Activated CD4-positive, alpha-beta T cell treated with anti-CD3 and anti-CD28 coated beads, Interleukin-2, amount 50 U/mL, for 1 hour (primary cell): ENCODE results near the gene AARS2.
"Not testable (repeated sequence)": the region's sequence is repeated elsewhere in the genome, so short reads cannot be mapped to it uniquely, and the experiment has no call there.

Experiments used
- DNase-seq: peaks from one replicate; pipeline ENCODE4 v3.0.0-alpha.2; 2020

The AARS2 gene

DNA sequence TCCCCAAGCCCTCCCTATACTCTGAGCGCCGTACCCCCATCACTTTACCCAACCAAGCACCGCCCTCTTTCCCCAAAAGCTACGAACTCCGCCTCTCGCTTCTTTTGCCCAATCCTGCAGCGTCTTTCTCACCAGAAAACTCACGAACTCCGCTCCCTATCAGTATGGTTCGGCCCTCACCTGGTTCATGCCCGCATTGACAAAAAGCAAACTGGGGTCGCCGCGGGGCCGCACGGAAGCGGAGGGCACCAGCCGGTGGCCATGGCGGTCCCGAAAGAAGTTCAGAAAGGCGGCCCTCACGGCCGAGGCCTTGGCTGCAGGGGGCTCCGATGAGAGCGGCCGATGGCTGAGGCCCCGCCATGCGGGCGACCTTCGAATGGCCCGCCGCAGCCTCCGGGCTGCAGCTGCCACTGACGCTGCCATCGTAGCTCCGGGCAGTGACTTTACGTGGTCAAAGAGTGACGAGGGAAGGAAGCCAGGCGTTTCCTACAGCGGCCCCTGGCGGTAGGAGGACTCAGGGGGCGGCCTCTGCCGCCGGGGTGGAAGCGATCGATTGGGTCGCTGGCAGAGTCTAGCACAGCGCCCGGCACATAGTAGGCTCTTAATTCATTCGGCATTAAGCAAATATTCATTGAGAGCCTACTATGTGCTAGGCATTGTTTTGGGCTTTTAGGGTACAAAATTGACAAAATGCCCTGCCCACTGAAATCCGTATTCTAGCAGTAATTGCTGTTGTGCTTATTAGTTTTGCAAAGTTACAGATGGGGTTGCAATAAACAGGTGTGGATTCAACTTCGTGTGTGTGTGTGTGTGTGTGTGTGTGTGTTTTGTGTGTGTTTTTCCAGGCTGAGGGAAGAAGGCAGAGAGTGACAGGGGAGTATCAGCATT is at the start of gene AARS2:
Gene AARS2, minus strand, starts transcription at position 447 of the 888 bp plus-strand sequence. Its CDS starts 24 bp downstream, at position 423.
- peak; percentile 94 for DNase-seq

- DNase-seq, result no peak
Observed at GRCh38 chr6:44361947-44362346, 48.8 kb upstream of the AARS2 start.

DNA sequence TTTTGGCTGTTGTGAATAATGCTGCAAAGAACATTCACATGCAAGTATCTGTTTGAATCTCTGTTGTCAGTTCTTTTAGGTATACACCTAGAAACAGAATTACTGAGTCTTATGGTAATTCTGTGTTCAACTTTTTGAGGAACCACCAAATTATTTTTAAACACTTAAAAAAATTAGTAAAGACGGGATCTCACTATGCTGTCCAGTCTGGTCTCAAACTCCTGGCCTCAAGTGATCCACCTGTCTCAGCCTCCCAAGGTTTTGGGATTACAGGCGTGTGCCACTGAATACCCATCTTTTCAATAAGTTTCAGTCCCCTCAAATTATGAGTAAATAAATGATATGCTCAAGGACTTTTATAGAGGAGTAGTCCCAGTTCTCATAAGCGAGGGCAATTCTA is 46.8 kb upstream of the AARS2 start:
- no peak for DNase-seq

- DNase-seq, result no peak
Observed at GRCh38 chr6:44356487-44356886, 43.3 kb upstream of the AARS2 start.

DNA sequence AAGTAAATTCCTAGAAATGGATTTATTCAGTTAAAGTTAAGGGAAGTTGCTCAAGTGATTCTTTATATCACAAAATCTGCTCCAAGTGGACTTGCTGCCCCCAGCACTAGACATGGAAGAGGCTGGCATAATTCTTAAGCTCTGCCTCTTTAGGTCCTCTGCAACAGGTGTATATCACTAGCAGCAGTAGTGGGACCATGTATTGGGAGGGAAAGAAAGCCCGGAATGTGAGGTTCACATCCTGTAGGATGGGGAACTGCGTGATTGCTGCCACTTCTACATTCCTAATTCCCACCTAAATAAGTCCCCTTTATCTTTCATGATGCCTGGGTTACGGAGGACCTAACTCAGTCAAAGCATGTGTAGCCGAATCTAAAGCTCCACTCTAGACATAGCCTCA is 42.5 kb upstream of the AARS2 start:
- no peak for DNase-seq

DNA sequence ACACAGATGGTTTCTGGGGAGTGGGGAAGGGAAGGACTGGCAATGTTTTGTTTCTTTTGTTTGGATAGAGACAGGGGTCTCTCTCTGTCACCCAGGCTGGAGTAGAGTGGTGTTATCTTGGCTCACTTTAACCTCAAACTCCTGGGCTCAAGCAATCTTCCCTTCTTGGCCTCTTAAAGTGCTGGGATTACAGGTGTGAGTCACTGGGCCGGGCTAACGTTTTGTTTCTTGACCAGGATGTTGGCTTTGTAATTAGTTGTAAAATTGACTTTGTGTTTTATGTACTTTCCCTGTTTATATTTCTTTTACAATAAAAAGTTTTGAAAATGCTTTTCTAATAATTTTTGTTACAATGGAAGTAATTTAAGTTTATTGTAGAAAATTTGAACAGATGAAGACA is 40.2 kb upstream of the AARS2 start:
- no peak for DNase-seq

GRCh38 chr6:44352259-44352658 is 39.1 kb upstream of the AARS2 start:
- DNase-seq, result no peak

GRCh38 chr6:44350650-44350994 is 37.5 kb upstream of the AARS2 start:
- not testable (repeated sequence) for DNase-seq

DNA sequence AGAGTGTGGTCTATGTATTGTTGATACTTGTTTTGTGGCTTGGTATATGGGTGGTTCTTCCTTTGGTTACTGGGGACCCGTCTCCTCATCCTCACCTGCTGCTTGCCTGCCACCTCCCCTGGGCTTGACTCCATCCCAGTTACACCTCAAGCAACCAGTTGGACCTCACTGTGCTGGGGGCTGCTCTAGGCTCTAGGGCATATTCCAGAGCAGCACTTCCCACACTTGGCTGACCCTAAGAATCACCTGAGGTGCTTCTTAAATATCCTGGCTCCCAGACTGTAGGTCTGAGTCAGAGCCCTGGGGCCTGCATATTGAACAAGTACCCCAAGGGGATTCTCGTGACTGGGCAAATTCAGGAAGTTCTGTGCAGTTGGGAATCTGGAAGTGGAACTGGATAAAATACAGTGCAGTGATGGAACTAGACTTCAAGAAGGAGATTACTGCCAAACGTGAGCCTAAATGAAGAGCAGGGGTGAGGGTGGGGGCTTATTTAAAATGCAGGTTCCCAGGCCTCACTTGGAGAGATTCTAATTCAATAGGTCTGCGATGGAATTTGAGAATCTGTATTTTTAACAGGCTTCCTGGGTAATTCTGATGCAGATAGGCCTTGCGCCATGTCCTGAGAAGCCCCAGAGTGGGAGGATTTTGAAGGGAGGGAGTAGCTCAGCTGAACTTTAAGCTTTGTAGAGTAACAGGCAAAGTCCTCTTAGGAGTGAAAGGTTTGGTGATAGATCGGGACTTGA is 36.9 kb upstream of the AARS2 start:
- no peak for DNase-seq

DNA sequence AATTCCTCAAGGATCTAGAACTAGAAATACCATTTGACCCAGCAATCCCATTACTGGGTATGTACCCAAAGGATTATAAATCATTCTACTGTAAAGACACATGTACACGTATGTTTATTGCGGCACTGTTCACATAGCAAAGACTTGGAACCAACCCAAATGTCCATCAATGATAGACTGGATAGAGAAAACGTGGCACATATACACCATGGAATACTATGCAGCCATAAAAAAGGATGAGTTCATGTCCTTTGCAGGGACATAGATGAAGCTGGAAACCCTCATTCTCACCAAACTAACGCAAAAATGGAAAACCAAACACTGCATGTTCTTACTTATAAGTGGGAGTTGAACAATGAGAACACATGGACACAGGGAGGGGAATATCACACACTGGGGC is 33.7 kb upstream of the AARS2 start:
- DNase-seq, result not testable (repeated sequence)

DNA sequence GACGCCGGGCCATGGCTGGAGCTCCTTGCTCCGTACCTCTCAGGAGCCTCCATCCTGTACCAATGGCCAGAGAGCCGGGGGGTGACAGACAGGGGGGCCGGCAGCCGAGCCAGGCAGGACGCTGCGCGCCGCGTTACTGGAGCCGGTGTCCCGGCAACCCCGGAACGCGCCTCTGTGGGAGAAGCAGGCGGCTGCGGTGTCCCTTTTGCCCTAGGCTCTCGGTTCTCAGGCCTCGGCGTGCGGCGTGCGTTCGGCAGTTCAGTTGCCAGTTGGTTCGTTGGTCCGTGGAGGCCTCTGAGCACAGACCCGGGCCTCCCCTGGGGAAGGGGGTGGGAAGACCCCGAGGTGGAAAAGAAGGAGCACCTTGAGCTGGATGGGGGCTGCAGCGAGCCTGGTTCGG is 29.3 kb upstream of the AARS2 start, which contains the start of gene SPATS1:
Gene SPATS1, plus strand, starts transcription at position 162 of the 400 bp plus-strand sequence. CDS start 446 bp downstream, outside the sequence.
- no peak for DNase-seq

GRCh38 chr6:44342052-44342451 is 28.9 kb upstream of the AARS2 start:
- DNase-seq, result no peak

DNA sequence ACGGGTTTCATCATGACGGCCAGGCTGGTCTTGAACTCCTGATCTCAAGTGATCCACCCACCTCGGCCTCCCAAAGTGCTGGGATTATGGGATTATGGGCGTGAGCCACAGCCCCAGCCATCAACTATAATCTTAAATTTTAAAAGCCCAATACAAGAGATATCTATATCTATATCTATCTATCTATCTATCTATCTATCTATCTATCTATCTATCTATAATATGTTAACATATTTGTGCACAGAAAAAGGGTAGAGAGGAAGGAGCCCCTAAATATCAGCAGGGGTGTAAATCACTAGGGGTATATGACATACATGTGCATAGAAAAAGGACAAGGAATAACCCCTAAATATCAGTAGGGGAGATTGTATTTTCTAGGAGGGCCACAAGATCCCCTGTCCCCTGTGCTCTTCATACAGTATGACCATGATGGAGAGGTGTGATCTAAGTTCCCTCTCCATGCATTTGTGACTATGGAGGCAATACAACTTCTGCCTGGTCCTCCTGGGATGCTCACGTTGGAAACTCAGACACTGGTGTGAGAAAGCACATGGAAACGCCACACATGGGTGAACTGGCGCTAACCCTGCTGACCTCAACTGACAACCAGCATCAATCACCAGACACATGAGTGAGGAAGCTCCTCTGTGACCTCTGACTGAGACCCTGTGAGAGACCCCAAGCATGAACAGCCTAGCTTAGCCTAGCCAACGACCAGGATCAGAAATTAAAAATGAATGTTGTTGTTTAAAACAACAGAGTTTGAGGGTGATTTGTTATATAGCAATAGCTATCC is 28.1 kb upstream of the AARS2 start:
- DNase-seq, result no peak

GRCh38 chr6:44339763-44340625 is 26.8 kb upstream of the AARS2 start:
- DNase-seq, result no peak

GRCh38 chr6:44339301-44339700 is 26.2 kb upstream of the AARS2 start:
- no peak for DNase-seq

- DNase-seq, result peak; percentile 59
Observed at GRCh38 chr6:44338228-44339122, 25.3 kb upstream of the AARS2 start.

DNA sequence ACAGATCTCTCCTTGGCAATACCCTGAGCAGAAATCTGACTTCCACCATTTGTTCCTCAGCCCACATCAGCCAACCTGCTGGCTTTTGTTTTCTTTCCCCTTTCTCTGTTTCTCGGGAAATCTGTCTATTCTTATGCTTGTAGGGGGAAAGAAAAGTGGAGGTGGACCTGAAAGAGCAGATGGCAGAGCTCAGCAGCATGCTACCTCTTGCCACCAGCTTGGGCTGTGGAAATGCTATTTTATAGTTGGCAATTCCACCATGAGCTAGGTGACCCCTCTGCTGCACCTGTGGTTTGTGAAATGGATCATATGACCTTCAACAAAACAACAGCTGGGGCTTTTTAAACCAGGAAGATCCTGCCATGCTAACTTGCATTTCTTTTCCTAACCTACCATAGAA is 22.5 kb upstream of the AARS2 start:
- DNase-seq, result no peak

DNA sequence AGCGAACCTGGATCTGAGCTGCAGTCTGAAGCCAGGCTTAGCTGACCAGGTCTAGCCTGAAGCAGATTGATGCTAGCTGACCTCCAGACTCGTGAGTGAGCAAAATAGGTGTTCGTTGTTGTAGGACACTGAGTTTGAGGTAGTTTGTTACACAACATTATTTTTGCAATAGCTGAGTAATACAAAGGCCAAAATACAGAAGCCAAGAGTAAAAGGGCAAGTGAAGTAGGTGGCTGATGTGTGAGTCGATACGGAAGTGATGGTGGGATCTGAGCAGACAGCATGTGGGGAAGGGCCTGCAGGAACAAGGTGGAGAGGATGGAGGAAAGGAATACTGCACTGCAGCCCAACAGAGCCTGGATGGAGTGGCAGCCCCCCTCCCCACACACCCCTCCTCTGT is 20.8 kb upstream of the AARS2 start:
- DNase-seq, result no peak

- DNase-seq, result no peak
Observed at GRCh38 chr6:44333273-44333919, 20.2 kb upstream of the AARS2 start.

DNA sequence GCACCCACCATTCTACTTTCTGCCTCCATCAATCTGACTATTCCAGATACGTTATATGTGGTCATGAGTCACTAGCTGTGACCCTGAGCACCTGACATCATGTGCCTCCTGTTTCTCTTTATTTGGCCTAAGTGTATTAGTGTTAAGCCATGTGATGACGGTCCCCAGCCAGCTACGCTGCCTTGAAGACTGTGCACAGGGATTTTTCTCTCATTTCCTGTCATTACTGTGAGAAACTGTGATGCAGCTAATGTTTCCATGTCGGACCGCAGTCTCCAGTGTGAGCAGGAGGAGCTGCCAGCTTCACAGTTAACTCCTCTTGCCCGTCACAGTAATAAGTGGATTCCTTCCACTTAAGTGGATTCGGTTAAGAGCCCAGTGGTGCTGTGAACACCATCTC is 19.4 kb upstream of the AARS2 start:
- DNase-seq, result no peak

DNA sequence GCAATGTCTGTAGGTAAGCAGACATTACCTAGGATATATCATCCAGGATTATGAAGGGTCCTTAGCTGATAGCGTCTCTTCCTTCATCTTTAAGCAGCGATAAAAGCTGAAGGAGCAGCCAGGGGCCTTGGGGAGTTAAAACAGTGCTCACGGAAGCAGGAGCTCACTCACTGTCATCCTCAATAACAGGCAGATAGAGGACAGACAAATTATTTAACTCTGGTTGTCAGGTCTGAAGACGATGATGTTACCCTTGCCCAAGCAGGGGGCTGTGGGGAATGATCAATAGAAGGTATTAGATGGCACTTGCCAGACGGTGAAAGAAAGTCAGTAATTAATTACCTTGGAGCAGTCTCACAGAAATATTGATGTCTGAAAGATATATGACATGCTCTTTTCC is 16.7 kb upstream of the AARS2 start:
- no peak for DNase-seq
